ENCODE measurements around the gene DMTF1. TPM values are rescaled to one million over a fixed set of nuclear protein-coding genes. Genes with fewer than 3 reads are reported as not detected.
"Not testable (repeated sequence)": the region's sequence is repeated elsewhere in the genome, so short reads cannot be mapped to it uniquely, and the experiment has no call there.

The DMTF1 gene
- total RNA-seq, 1 donor from 2014 or later: 149 TPM

- TF ChIP-seq CTCF (IDR thresholded peaks at IDR 0.05; ENCODE audit: unreplicated experiment): no peak
- DNase-seq (ENCODE audit: low spot score in 2 of 2, unreplicated experiment in 2 of 2): no peak
Measured at GRCh38 chr7:87202208-87202607, 50.0 kb downstream of the DMTF1 start.

GRCh38 chr7:87202705-87203104 is 50.5 kb downstream of the DMTF1 start:
- H3K36me3 Mint-ChIP-seq: peaks cover 64% of the 10 kb centered on the region
- no peak for TF ChIP-seq CTCF (IDR thresholded peaks at IDR 0.05; ENCODE audit: unreplicated experiment)
- DNase-seq (ENCODE audit: low spot score in 2 of 2, unreplicated experiment in 2 of 2): no peak

More at GRCh38 chr7:87202208-87202607, 50.0 kb downstream of the DMTF1 start:
- Mint-ChIP-seq H3K4me1 (no peaks in the 10 kb centered on the region), H3K27me3 (ENCODE audit: low read depth) (no peaks in the 10 kb centered on the region), H3K9me3 (peaks cover 31% of the 10 kb centered on the region), H3K4me3 (no peak overlapping the region), H3K36me3 (peaks cover 65% of the 10 kb centered on the region), H3K27ac (no peak overlapping the region)

GRCh38 chr7:87203929-87204328 is 51.7 kb downstream of the DMTF1 start:
- H3K36me3 Mint-ChIP-seq: peaks cover 62% of the 10 kb centered on the region
- not testable (repeated sequence) for H3K4me1 Mint-ChIP-seq; H3K27me3 Mint-ChIP-seq (ENCODE audit: low read depth); DNase-seq (ENCODE audit: low spot score in 2 of 2, unreplicated experiment in 2 of 2); H3K27ac Mint-ChIP-seq; H3K4me3 Mint-ChIP-seq
- H3K9me3 Mint-ChIP-seq: peaks cover 42% of the 10 kb centered on the region

More at GRCh38 chr7:87202705-87203104, 50.5 kb downstream of the DMTF1 start:
- H3K4me1 Mint-ChIP-seq: no peaks in the 10 kb centered on the region
- no peak overlapping the region for H3K4me3 Mint-ChIP-seq
- peaks cover 33% of the 10 kb centered on the region for H3K9me3 Mint-ChIP-seq
- no peaks in the 10 kb centered on the region for H3K27me3 Mint-ChIP-seq (ENCODE audit: low read depth)
- no peak overlapping the region for H3K27ac Mint-ChIP-seq

- H3K27me3 Mint-ChIP-seq (ENCODE audit: low read depth): no peaks in the 10 kb centered on the region
- DNase-seq (ENCODE audit: low spot score in 2 of 2, unreplicated experiment in 2 of 2): no peak
- H3K9me3 Mint-ChIP-seq: peaks cover 42% of the 10 kb centered on the region
- TF ChIP-seq CTCF (IDR thresholded peaks at IDR 0.05; ENCODE audit: unreplicated experiment): no peak
- H3K4me3 Mint-ChIP-seq: no peak overlapping the region
- peaks cover 60% of the 10 kb centered on the region for H3K36me3 Mint-ChIP-seq
- no peaks in the 10 kb centered on the region for H3K4me1 Mint-ChIP-seq
- H3K27ac Mint-ChIP-seq: no peak overlapping the region
Measured at GRCh38 chr7:87204933-87205332, 52.7 kb downstream of the DMTF1 start.

- peaks cover 52% of the 10 kb centered on the region for H3K36me3 Mint-ChIP-seq
- not testable (repeated sequence) for DNase-seq (ENCODE audit: low spot score in 2 of 2, unreplicated experiment in 2 of 2); H3K4me3 Mint-ChIP-seq; H3K4me1 Mint-ChIP-seq; H3K27me3 Mint-ChIP-seq (ENCODE audit: low read depth); H3K27ac Mint-ChIP-seq
- peaks cover 42% of the 10 kb centered on the region for H3K9me3 Mint-ChIP-seq
Measured at GRCh38 chr7:87205701-87206100, 53.4 kb downstream of the DMTF1 start.

- Mint-ChIP-seq H3K36me3 (peaks cover 49% of the 10 kb centered on the region), H3K4me1 (no peaks in the 10 kb centered on the region), H3K4me3 (no peak overlapping the region), H3K27ac (no peak overlapping the region), H3K27me3 (ENCODE audit: low read depth) (no peaks in the 10 kb centered on the region), H3K9me3 (peaks cover 42% of the 10 kb centered on the region)
- DNase-seq (ENCODE audit: low spot score in 2 of 2, unreplicated experiment in 2 of 2): no peak
- no peak for TF ChIP-seq CTCF (IDR thresholded peaks at IDR 0.05; ENCODE audit: unreplicated experiment)
Measured at GRCh38 chr7:87206361-87206760, 54.1 kb downstream of the DMTF1 start.
